HG02623 (cell line): Measurements from ENCODE around the gene FRMD4A.

ENCODE experiments used
- ATAC-seq: cut with Tn5 transposase; IDR thresholded peaks from one replicate; pipeline ENCODE4 v1.9.1; 2021; ENCODE audit warnings: moderate library complexity; ENCODE audit not compliant: unreplicated experiment

The FRMD4A gene

GRCh38 chr10:13665516-13666262, 665.0 kb downstream of the FRMD4A start:
- ATAC-seq = no peak

GRCh38 chr10:13661256-13661655, 669.5 kb downstream of the FRMD4A start:
- no peak for ATAC-seq

GRCh38 chr10:13660551-13660920, 670.2 kb downstream of the FRMD4A start:
- no peak for ATAC-seq

- ATAC-seq = no peak
Measured at GRCh38 chr10:13659887-13660550, 670.7 kb downstream of the FRMD4A start.

GRCh38 chr10:13658871-13659685, 671.6 kb downstream of the FRMD4A start:
- no peak for ATAC-seq

GRCh38 chr10:13658264-13658663, 672.5 kb downstream of the FRMD4A start:
- ATAC-seq = no peak

- ATAC-seq = no peak
Measured at GRCh38 chr10:13657101-13657680, 673.5 kb downstream of the FRMD4A start.

GRCh38 chr10:13656337-13657100, 674.2 kb downstream of the FRMD4A start:
- ATAC-seq = no peak

- no peak for ATAC-seq
Measured at GRCh38 chr10:13654846-13655245, 675.9 kb downstream of the FRMD4A start.

- no peak for ATAC-seq
Measured at GRCh38 chr10:13654118-13654830, 676.5 kb downstream of the FRMD4A start.

- no peak for ATAC-seq
Measured at GRCh38 chr10:13652860-13653259, 677.9 kb downstream of the FRMD4A start.

- ATAC-seq = no peak
Measured at GRCh38 chr10:13651969-13652720, 678.6 kb downstream of the FRMD4A start.

GRCh38 chr10:13650961-13651360, 679.8 kb downstream of the FRMD4A start:
- no peak for ATAC-seq

GRCh38 chr10:13649844-13650520, 680.7 kb downstream of the FRMD4A start:
- no peak for ATAC-seq

GRCh38 chr10:13648425-13648824, 682.3 kb downstream of the FRMD4A start:
- ATAC-seq = no peak

GRCh38 chr10:13644866-13645265, 685.9 kb downstream of the FRMD4A start:
- ATAC-seq = no peak

GRCh38 chr10:13643016-13643415, 687.7 kb downstream of the FRMD4A start:
- no peak for ATAC-seq

- ATAC-seq = no peak
Measured at GRCh38 chr10:13642293-13642692, 688.4 kb downstream of the FRMD4A start.

GRCh38 chr10:13637894-13638293, 692.8 kb downstream of the FRMD4A start:
- no peak for ATAC-seq
